Measurements from ENCODE around the gene CSNK2B. TPM values are rescaled to one million over a fixed set of nuclear protein-coding genes. Genes with fewer than 3 reads are reported as not detected.

The CSNK2B gene
- total and polyA plus RNA-seq, 9 of the 15 experiments (the other 6 are each of a cell fraction or from before 2014, with no cell fraction given), result 120 to 1,126 (median 529) TPM

- TSS peak; percentile 44 for BruUV-seq (replicated peaks)
- Histone ChIP-seq H3K79me2 (ENCODE audit: control insufficient read depth, insufficient read depth, low read length) (peaks cover 77% of the 10 kb centered on the region), H3K9ac (ENCODE audit: insufficient read depth in 1 of 2, low read depth in 2 of 2, low read length in 2 of 2) (peak overlapping the region; percentile 96 to 97), H3K9me3 (replicated peaks; ENCODE audit: control insufficient read depth, insufficient read depth, low read depth, low read length) (no peaks in the 10 kb centered on the region), H3K4me1 (replicated peaks in 1 of 2; ENCODE audit: control insufficient read depth in 2 of 2, insufficient read depth in 2 of 2, low read length in 2 of 2) (peaks cover 31 to 32% of the 10 kb centered on the region in 2 experiments; a peak in 4 of 5 replicates), H3K36me3 (ENCODE audit: control insufficient read depth, insufficient read depth, low read length) (peaks cover 76% of the 10 kb centered on the region), H3K4me3 (peak overlapping the region; percentile 66), H3K27me3 (ENCODE audit: control insufficient read depth in 2 of 2, insufficient read depth in 2 of 2, low read length in 2 of 2) (no peaks in the 10 kb centered on the region), H3K9me1 (ENCODE audit: control insufficient read depth, insufficient read depth, low read length) (no peaks in the 10 kb centered on the region), H2AFZ (ENCODE audit: low read depth, low read length) (peak overlapping the region; percentile 79), H3K4me2 (ENCODE audit: insufficient read depth, low read length) (peak overlapping the region; percentile 90), H4K20me1 (replicated peaks; ENCODE audit: control insufficient read depth, insufficient read depth, low read length) (0 out of 2 replicates have a peak, but pooled peaks cover 3% of the 10 kb centered on the region), H3K27ac (ENCODE audit: extremely low read depth, low read depth, low read length) (peak overlapping the region; percentile 97)
- in situ Hi-C loops (cut with MboI) (no loop called here), intact Hi-C loops (cut with micrococcal nuclease) (loop anchor here (10.0 kb wide), 1 partner anchor 508 kb away; the partner anchor contains the start of genes AGPAT1 and RNF5)
- ChIA-PET CTCF (ENCODE audit: low intra/inter-chr PET ratio) (interaction anchor here (0.7 kb wide), 1 partner anchor 10 kb away, joined by 5 read pairs; no protein-coding TSS in a partner anchor), POLR2A (interaction anchor here (0.7 to 9.8 kb wide), 14 partner anchors 9 to 178 kb away, joined by 3 to 182 read pairs (median 5); partner anchors contain the start of genes ABHD16A, BAG6, CLIC1 and DDAH2)
- no peak for FAIRE-seq
- peak in 2 of 4 experiments; percentile 37 to 53 for DNase-seq (ENCODE audit: extremely low read depth in 1 of 4, low spot score in 3 of 4)
- no peak for ATAC-seq
- WGBS (ENCODE audit: insufficient coverage, low coverage, missing lambda C conversion rate), result under 1% methylated on average over 15 of the region's 15 CpGs
- TF ChIP-seq KAT7 (CRISPR knock-in tag; IDR thresholded peaks at IDR 0.05; ENCODE audit: borderline replicate concordance), result 0 out of 2 replicates have a peak, but pooled peaks have one; percentile 8
- TF ChIP-seq CC2D1A (IDR thresholded peaks at IDR 0.05), result peak; percentile 68; the same call in 1 of the 2 replicates
- no peak for TF ChIP-seq ZNF3 (CRISPR knock-in tag; IDR thresholded peaks at IDR 0.05)
- 0 out of 2 replicates have a peak, but pooled peaks have one; percentile 48 for TF ChIP-seq MXI1 (IDR thresholded peaks at IDR 0.05; ENCODE audit: low read depth, low read length)
- TF ChIP-seq SRF (CRISPR knock-in tag; IDR thresholded peaks at IDR 0.05), result 0 out of 4 replicates have a peak, but pooled peaks of 1 of the 2 experiments have one; percentile 56
- TF ChIP-seq, protein P1, sequence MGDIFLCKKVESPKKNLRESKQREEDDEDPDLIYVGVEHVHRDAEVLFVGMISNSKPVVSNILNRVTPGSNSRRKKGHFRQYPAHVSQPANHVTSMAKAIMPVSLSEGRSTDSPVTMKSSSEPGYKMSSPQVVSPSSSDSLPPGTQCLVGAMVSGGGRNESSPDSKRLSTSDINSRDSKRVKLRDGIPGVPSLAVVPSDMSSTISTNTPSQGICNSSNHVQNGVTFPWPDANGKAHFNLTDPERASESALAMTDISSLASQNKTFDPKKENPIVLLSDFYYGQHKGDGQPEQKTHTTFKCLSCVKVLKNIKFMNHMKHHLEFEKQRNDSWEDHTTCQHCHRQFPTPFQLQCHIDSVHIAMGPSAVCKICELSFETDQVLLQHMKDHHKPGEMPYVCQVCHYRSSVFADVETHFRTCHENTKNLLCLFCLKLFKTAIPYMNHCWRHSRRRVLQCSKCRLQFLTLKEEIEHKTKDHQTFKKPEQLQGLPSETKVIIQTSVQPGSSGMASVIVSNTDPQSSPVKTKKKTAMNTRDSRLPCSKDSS (IDR thresholded peaks at IDR 0.05; ENCODE audit: low read depth, partially characterized antibody), result peak; percentile 35
- TF ChIP-seq TAF9B (IDR thresholded peaks at IDR 0.05; ENCODE audit: partially characterized antibody), result no peak
- no peak for TF ChIP-seq ZNF316 (IDR thresholded peaks at IDR 0.05)
- TF ChIP-seq SAP30 (IDR thresholded peaks at IDR 0.05; ENCODE audit: borderline replicate concordance, insufficient read depth, low read depth, low read length, poor library complexity, severe bottlenecking), result peak; percentile 84
- TF ChIP-seq NR1H2 (CRISPR knock-in tag; IDR thresholded peaks at IDR 0.05), result peak; percentile 14; the same call in 1 of the 2 replicates
- TF ChIP-seq HDAC1 (IDR thresholded peaks at IDR 0.05), result peak in 1 of 2 experiments; percentile 77; a peak in 2 of 4 replicates
- no peak for TF ChIP-seq MTA1 (IDR thresholded peaks at IDR 0.05; ENCODE audit: borderline replicate concordance)
- TF ChIP-seq TRIM24 (IDR thresholded peaks at IDR 0.05), result 0 out of 4 replicates have a peak, but pooled peaks have one; percentile 5 to 26
- TF ChIP-seq, protein P2, sequence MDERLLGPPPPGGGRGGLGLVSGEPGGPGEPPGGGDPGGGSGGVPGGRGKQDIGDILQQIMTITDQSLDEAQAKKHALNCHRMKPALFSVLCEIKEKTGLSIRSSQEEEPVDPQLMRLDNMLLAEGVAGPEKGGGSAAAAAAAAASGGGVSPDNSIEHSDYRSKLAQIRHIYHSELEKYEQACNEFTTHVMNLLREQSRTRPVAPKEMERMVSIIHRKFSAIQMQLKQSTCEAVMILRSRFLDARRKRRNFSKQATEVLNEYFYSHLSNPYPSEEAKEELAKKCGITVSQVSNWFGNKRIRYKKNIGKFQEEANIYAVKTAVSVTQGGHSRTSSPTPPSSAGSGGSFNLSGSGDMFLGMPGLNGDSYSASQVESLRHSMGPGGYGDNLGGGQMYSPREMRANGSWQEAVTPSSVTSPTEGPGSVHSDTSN (CRISPR knock-in tag; IDR thresholded peaks at IDR 0.05; ENCODE audit: low read depth), result no peak
- TF ChIP-seq, protein P2 (tag; conservative IDR thresholded peaks at IDR 0.05; ENCODE audit: low read depth), result no peak
- TF ChIP-seq SMARCE1 (IDR thresholded peaks at IDR 0.05), result peak; percentile 74; the same call in 1 of the 2 replicates
- no peak for TF ChIP-seq PCBP2 (IDR thresholded peaks at IDR 0.05; ENCODE audit: low read depth, low read length, poor library complexity, severe bottlenecking)
- 0 out of 2 replicates have a peak, but pooled peaks have one; percentile 78 for TF ChIP-seq GABPB2 (CRISPR knock-in tag; conservative IDR thresholded peaks at IDR 0.05)
Measured at GRCh38 chr6:31666337-31666965, 571 bp downstream of the CSNK2B start.
